Ovary (tissue), 9 donors: ENCODE results near the gene CFDP1. TPM values are rescaled to one million over a fixed set of nuclear protein-coding genes. Genes with fewer than 3 reads are reported as not detected.

Source experiments
- DNase-seq, 5 donors: peaks; one replicate each; pipeline ENCODE4 v3.0.0-alpha.2; 2019 to 2020
- H3K27ac ChIP-seq, 2 donors: fragments of 200-600 bp; one replicate each; pipeline versions ENCODE4 v1.5.1 to v1.8.0; 2019 to 2022
- H3K27me3 ChIP-seq: fragments of 200-600 bp; one replicate; pipeline ENCODE4 v1.8.0; 2022
- H3K36me3 ChIP-seq: fragments of 200-600 bp; sonication (generic); one replicate; pipeline ENCODE4 v1.5.1; 2019
- H3K4me1 ChIP-seq: one replicate; pipeline ENCODE4 v1.8.1; 2013; ENCODE audit warnings: mild to moderate bottlenecking, moderate library complexity; ENCODE audit not compliant: insufficient read depth
- H3K4me3 ChIP-seq: fragments of 200-600 bp; sonication (generic); one replicate; pipeline ENCODE4 v1.5.1; 2017
- H3K9me3 ChIP-seq, 2 donors: fragments of 200-600 bp in 1 of 2; sonication (generic) in 1 of 2; one replicate each; pipeline versions ENCODE4 v1.5.1 to v1.8.1; 2013 to 2019; ENCODE audit warnings: mild to moderate bottlenecking in 1 of 2, moderate library complexity in 1 of 2
- CTCF ChIP-seq, 3 donors: fragments of 450-650 bp in 2 of 3; fragments of 200-600 bp in 1 of 3; IDR thresholded peaks; one replicate each; pipeline versions ENCODE4 v1.5.1 to v1.8.0; 2016 to 2022; ENCODE audit warnings: antibody characterized with exemption in 3 of 3, mild to moderate bottlenecking in 1 of 3
- EP300 ChIP-seq: sonication (generic); formaldehyde crosslinking; IDR thresholded peaks from one replicate; pipeline ENCODE4 v1.6.1; 2017; ENCODE audit warnings: antibody characterized with exemption
- POLR2A ChIP-seq: fragments of 450-650 bp; IDR thresholded peaks from one replicate; pipeline ENCODE4 v1.6.1; 2017; ENCODE audit warnings: antibody characterized with exemption, mild to moderate bottlenecking, moderate library complexity
- WGBS, 3 donors: extraction: QIAGEN DNeasy Blood & Tissue Kit in 1 of 3; methylation state at CpG; one replicate each; pipeline versions ENCODE4 v1.1.5 to v1.1.7; 2013 to 2017; 5-methylcytosine and 5-hydroxymethylcytosine counted together
- intact Hi-C, 4 donors: fragments of 100-400 bp; cut with DNase I; formaldehyde crosslinking; loops; one replicate each; pipeline versions ENCODE4 v1.11.0 to v1.15.1; 2022 to 2023
- polyA plus RNA-seq, 2 donors: library from polyadenylated mRNA; stranded (reverse); fragments of 200-250 nt in 1 of 2; fragments of 350-450 nt in 1 of 2; fragmentation: Illumina TruSeq in 1 of 2; extraction: RNeasy Lipid Tissue Mini Kit (QIAGEN cat#74804) in 1 of 2; gene quantifications; one replicate each; pipeline ENCODE4 v1.2.3, GENCODE V29; 2013 to 2014
- total RNA-seq, 7 donors: library from RNA; depleted of rRNA in 2 of 7; stranded (reverse); fragments of >200 nt in 2 of 7; fragmentation: NEBNext Ultra II Directional in 3 of 7; extraction: Animal tissue kit (Norgen Biotek cat#: 25700) in 3 of 7; gene quantifications; one replicate each; pipeline versions ENCODE4 v1.1.0 to v1.2.4, GENCODE V29; 2016 to 2023
- donor health status: DM: no; HTN: no; CAD: no; lungs with moderate emphysema.
- donor health status: DM: no; HTN: no; CAD: no.
- donor health status: Bipolar disorder and iron deficiency.
- donor health status: DM: yes; HTN: yes; CAD: no.
- donor health status: DM: no; HTN: no; CAD: no.
- donor health status: DM: yes; HTN: yes; CAD: no.

The CFDP1 gene
- total and polyA plus RNA-seq, 9 donors: 67.0 to 173 (median 73.0) TPM

GRCh38 chr16:75267631-75268264, 165.6 kb downstream of the CFDP1 start:
- DNase-seq: peak in 1 of 5 donors; percentile 51
- WGBS, 3 donors: 47 to 69% (median 56%) methylated on average over 10 of the region's 10 CpGs
- Histone ChIP-seq H3K4me3 (no peak overlapping the region), H3K27ac (no peak overlapping the region), H3K4me1 (peaks cover 21% of the 10 kb centered on the region), H3K27me3 (no peaks in the 10 kb centered on the region), H3K36me3 (no peaks in the 10 kb centered on the region), H3K9me3 (no peaks in the 10 kb centered on the region)
- TF ChIP-seq EP300: no peak
- no peak for TF ChIP-seq CTCF (IDR thresholded peaks at IDR 0.05)
- TF ChIP-seq POLR2A: no peak
- intact Hi-C loops: loop anchor here in 1 of 4 donors (5.0 kb wide), 1 partner anchor 40 kb away; no protein-coding TSS in a partner anchor

GRCh38 chr16:75266738-75267630, 166.3 kb downstream of the CFDP1 start:
- no peak overlapping the region for H3K4me3 ChIP-seq
- 81 to 86% (median 85%) methylated on average over 23 to 27 of the region's 27 CpGs for WGBS, 3 donors
- TF ChIP-seq POLR2A: no peak
- TF ChIP-seq EP300: no peak

GRCh38 chr16:75265911-75266701, 167.2 kb downstream of the CFDP1 start:
- TF ChIP-seq EP300 (no peak), POLR2A (peak; percentile 64)
- intact Hi-C loops: loop anchor here in 1 of 4 donors (5.0 kb wide), 1 partner anchor 41 kb away; no protein-coding TSS in a partner anchor
- Histone ChIP-seq H3K27me3 (no peaks in the 10 kb centered on the region), H3K9me3 (no peaks in the 10 kb centered on the region), H3K4me1 (peaks cover 37% of the 10 kb centered on the region), H3K36me3 (no peaks in the 10 kb centered on the region), H3K4me3 (peak overlapping the region; percentile 65), H3K27ac (peak overlapping the region; percentile 78 to 84)
- DNase-seq: peak; percentile 74 to 90 (median 84)
- WGBS, 3 donors: 6 to 9% (median 9%) methylated on average over 55 to 62 of the region's 62 CpGs

More at GRCh38 chr16:75266738-75267630, 166.3 kb downstream of the CFDP1 start:
- Histone ChIP-seq H3K4me1 (peaks cover 29% of the 10 kb centered on the region), H3K27ac (peak overlapping the region in 1 of 2 donors; percentile 84), H3K36me3 (no peaks in the 10 kb centered on the region), H3K9me3 (no peaks in the 10 kb centered on the region), H3K27me3 (no peaks in the 10 kb centered on the region)
- DNase-seq: peak in 2 of 5 donors; percentile 40 to 48
- intact Hi-C loops: loop anchor here in 1 of 4 donors (5.0 kb wide), 1 partner anchor 40 kb away; no protein-coding TSS in a partner anchor

GRCh38 chr16:75264999-75265910, 168.0 kb downstream of the CFDP1 start:
- peak in 4 of 5 donors; percentile 54 to 72 (median 64) for DNase-seq
- H3K4me3 ChIP-seq: peak overlapping the region; percentile 65
- H3K27ac ChIP-seq: peak overlapping the region; percentile 78 to 84
- peaks cover 38% of the 10 kb centered on the region for H3K4me1 ChIP-seq
- intact Hi-C loops: loop anchor here in 1 of 4 donors (5.0 kb wide), 1 partner anchor 42 kb away; no protein-coding TSS in a partner anchor
- no peaks in the 10 kb centered on the region for H3K9me3 ChIP-seq
- 0 to 1% (median 0%) methylated on average over 38 to 74 of the region's 74 CpGs for WGBS, 3 donors
- no peaks in the 10 kb centered on the region for H3K36me3 ChIP-seq
- H3K27me3 ChIP-seq: no peaks in the 10 kb centered on the region
- TF ChIP-seq EP300 (no peak), POLR2A (peak; percentile 28), CTCF (IDR thresholded peaks at IDR 0.05) (no peak)
